SIG-M5 (cell line): ENCODE results near the gene RWDD4.

ENCODE experiments used
- DNase-seq: peaks from one replicate; lab custom pipeline; 2025; lab: John Stamatoyannopoulos, UW

Gene RWDD4

GRCh38 chr4:183600189-183600685 is 58.7 kb downstream of the RWDD4 start:
- no peak for DNase-seq

GRCh38 chr4:183599690-183600089 is 59.3 kb downstream of the RWDD4 start:
- no peak for DNase-seq

- DNase-seq, result no peak
These were observed 59.7 kb downstream of the RWDD4 start for GRCh38 chr4:183599284-183599683.

GRCh38 chr4:183596067-183596757 is 62.8 kb downstream of the RWDD4 start:
- no peak for DNase-seq

GRCh38 chr4:183594823-183595222 is 64.2 kb downstream of the RWDD4 start:
- no peak for DNase-seq

GRCh38 chr4:183591301-183591700 is 67.7 kb downstream of the RWDD4 start:
- no peak for DNase-seq
